Subcutaneous adipose tissue (tissue), 4 donors: Measurements from ENCODE around the gene MYO5A. TPM values are rescaled to one million over a fixed set of nuclear protein-coding genes. Genes with fewer than 3 reads are reported as not detected.

Experiments
- CTCF ChIP-seq: fragments of 450-650 bp; IDR thresholded peaks from one replicate; pipeline ENCODE4 v1.5.1; 2016; ENCODE audit warnings: low read depth, mild to moderate bottlenecking, control low read depth, antibody characterized with exemption, moderate library complexity
- total RNA-seq, 4 donors: library from RNA; depleted of rRNA; stranded (reverse); fragments of >200 nt; gene quantifications; one replicate each; pipeline ENCODE4 v1.1.0, GENCODE V29; 2016

Gene MYO5A
- total RNA-seq, 4 donors from 2014 or later = 54.6 to 121 (median 99.4) TPM

DNA sequence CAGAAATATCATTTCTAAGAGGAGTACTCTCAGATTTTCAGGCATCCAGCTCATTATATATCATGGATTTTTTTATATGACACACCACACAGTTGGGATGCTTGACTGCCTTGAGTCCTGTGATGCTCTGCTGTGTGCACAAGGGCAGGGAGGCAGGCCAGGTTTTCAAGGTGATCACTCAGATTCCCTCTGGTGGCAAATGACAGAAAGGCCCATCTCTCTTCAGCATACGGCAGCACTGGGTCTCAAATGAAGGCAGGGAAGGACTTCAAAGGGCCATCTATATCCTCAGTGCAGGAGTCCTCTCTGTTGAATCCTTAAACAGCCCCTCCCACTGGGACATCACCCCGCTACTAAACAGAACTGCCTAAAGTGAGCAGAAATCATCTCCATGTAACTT is 178.3 kb downstream of the MYO5A start:
- no peak for TF ChIP-seq CTCF

GRCh38 chr15:52349052-52349700 is 179.5 kb downstream of the MYO5A start:
- TF ChIP-seq CTCF = no peak

- TF ChIP-seq CTCF = no peak
These were observed 180.5 kb downstream of the MYO5A start for GRCh38 chr15:52348056-52348745.

- TF ChIP-seq CTCF = no peak
These were observed 184.1 kb downstream of the MYO5A start for GRCh38 chr15:52344592-52344991.

DNA sequence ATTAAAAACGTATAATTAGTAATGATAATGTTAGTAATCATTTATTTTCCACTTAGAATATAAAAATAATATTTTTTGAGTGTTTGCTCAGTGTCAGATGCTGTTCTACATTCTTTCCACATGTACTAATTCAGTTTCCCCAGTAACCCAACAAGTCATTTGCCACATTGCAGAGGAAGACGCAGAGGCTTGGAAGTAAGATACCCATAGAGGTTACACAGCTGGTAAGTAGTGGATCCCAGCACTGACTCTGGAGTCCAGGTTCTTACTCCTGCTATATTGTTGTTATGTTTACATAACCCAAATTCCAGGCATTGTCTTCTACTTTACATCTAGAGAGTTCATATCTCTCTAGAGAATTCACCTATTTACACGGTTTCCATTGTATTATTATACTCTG is 184.8 kb downstream of the MYO5A start:
- no peak for TF ChIP-seq CTCF

- no peak for TF ChIP-seq CTCF
These were observed 188.6 kb downstream of the MYO5A start for GRCh38 chr15:52340093-52340492.

GRCh38 chr15:52338891-52339290 is 189.8 kb downstream of the MYO5A start:
- no peak for TF ChIP-seq CTCF
